Effector CD8-positive, alpha-beta T cell (primary cell): Measurements from ENCODE around the gene ARHGAP8.
"Not testable (repeated sequence)": the region's sequence is repeated elsewhere in the genome, so short reads cannot be mapped to it uniquely, and the experiment has no call there.

Experiments
- DNase-seq: peaks from one replicate; lab custom pipeline; 2025; lab: John Stamatoyannopoulos, UW

ARHGAP8 gene

GRCh38 chr22:44765571-44766285 is 13.4 kb downstream of the ARHGAP8 start:
- DNase-seq: no peak

GRCh38 chr22:44773082-44773481 is 20.7 kb downstream of the ARHGAP8 start:
- no peak for DNase-seq

- no peak for DNase-seq
Observed at GRCh38 chr22:44775862-44776261, 23.5 kb downstream of the ARHGAP8 start.

- no peak for DNase-seq
Observed at GRCh38 chr22:44776605-44777363, 24.4 kb downstream of the ARHGAP8 start.

- no peak for DNase-seq
Observed at GRCh38 chr22:44777364-44777755, 25.0 kb downstream of the ARHGAP8 start.

- no peak for DNase-seq
Observed at GRCh38 chr22:44780876-44781449, 28.6 kb downstream of the ARHGAP8 start.

- no peak for DNase-seq
Observed at GRCh38 chr22:44782363-44782963, 30.1 kb downstream of the ARHGAP8 start.

- DNase-seq: no peak
Observed at GRCh38 chr22:44783091-44783490, 30.7 kb downstream of the ARHGAP8 start.

GRCh38 chr22:44783581-44783980 is 31.2 kb downstream of the ARHGAP8 start:
- no peak for DNase-seq

GRCh38 chr22:44786136-44786535 is 33.8 kb downstream of the ARHGAP8 start:
- DNase-seq: no peak

- DNase-seq: no peak
Observed at GRCh38 chr22:44786610-44787009, 34.2 kb downstream of the ARHGAP8 start.

- no peak for DNase-seq
Observed at GRCh38 chr22:44787832-44788231, 35.5 kb downstream of the ARHGAP8 start.

GRCh38 chr22:44793106-44793505 is 40.7 kb downstream of the ARHGAP8 start:
- no peak for DNase-seq

- no peak for DNase-seq
Observed at GRCh38 chr22:44793506-44794172, 41.3 kb downstream of the ARHGAP8 start.

- no peak for DNase-seq
Observed at GRCh38 chr22:44795701-44796630, 43.6 kb downstream of the ARHGAP8 start.

- DNase-seq: no peak
Observed at GRCh38 chr22:44797181-44797725, 44.9 kb downstream of the ARHGAP8 start.

- DNase-seq: no peak
Observed at GRCh38 chr22:44799077-44799945, 46.9 kb downstream of the ARHGAP8 start.

- not testable (repeated sequence) for DNase-seq
Observed at GRCh38 chr22:44799946-44800634, 47.7 kb downstream of the ARHGAP8 start.

- DNase-seq: no peak
Observed at GRCh38 chr22:44801476-44801875, 49.1 kb downstream of the ARHGAP8 start.
